GM19463 (cell line): ENCODE measurements around the gene SPAG17.
"Not testable (repeated sequence)": the region's sequence is repeated elsewhere in the genome, so short reads cannot be mapped to it uniquely, and the experiment has no call there.

Experiments used
- ATAC-seq: cut with Tn5 transposase; IDR thresholded peaks from one replicate; pipeline ENCODE4 v1.9.1; 2021; ENCODE audit warnings: mild to moderate bottlenecking, moderate library complexity; ENCODE audit not compliant: unreplicated experiment

The SPAG17 gene

DNA sequence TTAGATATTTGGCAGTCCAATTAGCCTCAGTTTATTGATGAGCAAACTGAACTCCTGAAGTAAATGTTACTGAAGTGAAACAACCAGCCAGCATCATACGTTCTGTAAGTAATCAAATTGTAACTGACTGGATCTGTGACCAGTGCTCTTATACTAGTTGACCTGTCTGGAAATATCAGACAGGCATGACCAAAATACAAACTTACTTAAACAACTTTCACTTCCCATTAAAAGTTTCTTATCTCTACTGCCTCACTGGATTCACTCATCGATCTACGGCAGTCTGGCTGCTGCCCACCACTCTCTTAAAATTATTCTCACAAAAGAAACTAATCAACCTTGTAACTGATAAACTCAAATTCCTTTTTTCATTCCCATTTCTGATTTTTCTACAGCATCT lies 199.1 kb downstream of the SPAG17 start:
- peak; percentile 76 for ATAC-seq

DNA sequence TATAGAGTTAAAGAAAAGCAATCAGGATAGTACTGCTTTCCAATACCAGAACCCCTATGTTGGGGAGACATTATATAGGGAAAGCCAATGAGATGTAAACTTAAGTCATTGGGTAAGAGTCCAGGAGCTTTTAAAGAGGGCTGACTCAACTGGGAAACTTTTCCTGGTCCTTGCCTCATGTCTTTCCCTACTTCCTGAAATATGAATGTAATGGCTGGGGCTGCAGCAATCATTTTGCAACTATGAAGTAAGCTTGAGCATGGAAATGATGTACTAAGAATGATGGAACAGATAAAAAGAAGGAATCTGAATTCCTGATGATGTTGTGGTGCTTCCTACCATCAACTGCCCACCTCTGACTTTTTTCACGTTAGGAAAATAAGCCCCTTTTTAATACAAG lies 199.8 kb downstream of the SPAG17 start:
- ATAC-seq, result no peak

DNA sequence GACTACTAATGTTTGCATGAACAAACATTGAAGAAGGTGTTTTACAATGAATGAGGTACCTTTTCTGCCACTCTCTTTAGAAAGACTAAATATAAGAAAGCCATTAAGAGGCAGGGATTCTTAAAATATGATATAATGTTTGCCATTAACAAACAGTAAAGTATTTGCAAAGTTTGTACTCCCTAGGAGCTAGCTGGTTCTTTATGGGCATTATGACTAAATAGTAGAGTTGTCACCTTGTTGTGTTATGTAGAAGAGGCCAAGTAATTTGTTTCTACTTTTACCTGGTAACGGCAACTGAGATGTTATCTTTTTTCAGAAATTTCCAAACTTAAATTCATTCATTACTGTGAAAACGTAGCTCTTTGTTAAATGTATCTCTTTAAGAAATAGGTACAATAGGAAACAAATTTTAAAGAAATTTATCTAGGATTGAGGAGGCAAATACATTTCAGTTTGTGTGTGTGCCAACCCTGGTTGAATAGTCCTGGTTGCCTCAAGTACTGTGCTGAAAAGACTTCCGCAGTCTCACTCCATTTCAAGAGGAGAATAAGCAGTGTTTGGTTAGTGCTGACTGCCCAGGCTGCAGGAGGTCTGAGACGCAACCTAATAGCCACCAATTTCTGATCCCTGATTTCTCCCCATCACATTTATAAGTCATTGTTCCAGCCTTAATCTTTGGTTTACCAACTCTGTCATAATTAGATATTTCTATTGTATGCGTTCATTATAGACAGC lies 203.4 kb downstream of the SPAG17 start:
- ATAC-seq, result no peak

DNA sequence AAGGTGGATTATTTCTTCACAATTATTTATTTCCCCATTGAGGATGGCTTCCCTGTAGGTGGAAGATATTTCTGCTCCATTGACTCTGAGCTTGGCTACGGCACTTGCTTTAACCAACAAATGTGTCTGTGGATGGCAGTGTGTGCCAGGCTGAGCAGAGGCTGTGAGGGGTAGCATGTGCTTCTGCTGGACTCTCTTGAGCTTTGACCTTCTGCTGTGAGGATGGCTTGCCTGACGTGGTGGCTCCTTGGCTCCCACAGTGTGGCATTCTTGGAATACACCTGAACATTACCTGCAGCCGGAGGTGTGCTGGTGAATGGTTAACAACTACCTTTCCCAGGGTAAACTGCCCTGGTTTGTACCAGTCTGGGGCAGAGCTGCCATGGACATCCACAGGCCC lies 208.6 kb downstream of the SPAG17 start:
- no peak for ATAC-seq

DNA sequence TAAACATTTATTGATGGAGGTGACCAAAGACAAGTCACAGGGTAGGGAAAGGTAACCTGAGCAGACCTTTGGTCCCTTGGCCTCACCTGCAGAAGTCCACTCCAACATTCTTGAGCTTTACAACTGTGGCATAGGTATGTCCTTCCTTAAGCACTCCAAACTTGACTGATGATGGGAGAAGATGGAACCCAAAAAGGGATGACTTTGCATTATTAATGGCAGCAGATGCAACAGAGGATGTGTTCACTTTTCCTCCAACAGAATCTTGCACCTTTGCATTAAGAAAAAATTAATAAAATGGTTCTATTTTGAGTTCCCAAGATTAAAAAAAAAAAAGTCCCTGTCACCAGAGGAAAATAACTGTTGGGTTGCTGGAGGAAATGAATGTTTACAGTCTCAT lies 213.3 kb downstream of the SPAG17 start:
- no peak for ATAC-seq

DNA sequence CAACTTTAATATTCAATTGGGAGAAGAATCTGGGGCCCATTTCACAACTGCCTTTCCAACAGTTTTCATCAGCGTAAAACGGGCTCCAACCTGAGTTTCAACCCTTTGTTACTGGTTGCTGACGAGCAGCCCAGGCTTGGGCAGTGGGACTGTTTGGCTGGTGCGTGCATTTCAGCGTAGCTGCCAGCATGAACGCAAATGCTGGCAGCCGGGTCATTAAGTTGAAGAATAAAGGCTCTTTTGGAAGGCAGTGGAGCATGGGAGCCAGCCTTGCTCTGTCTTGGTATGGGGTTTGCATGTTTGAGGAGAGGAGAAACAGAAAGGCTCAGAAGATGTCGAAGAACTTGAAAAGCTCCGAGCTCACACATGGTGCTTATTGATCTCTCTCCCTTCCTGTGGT lies 214.8 kb downstream of the SPAG17 start:
- no peak for ATAC-seq

DNA sequence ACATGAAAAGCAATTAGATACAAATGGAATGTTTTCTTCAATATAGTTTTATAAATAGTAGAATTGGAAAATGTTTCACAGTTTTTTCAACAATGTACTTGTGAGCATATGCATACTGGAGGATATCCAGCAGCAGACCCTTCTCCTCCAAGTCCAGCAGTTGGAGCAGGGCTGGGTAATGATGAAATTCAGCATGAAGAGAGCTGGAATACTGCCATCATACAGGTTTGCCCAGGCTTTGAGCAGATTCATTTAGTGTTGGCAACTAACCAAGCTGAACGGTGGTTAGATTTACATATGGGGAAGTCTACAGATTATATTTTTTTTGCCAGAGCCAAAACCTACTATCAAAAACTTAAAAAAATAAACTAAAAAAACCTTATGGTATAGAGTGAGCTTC lies 217.1 kb downstream of the SPAG17 start:
- ATAC-seq, result no peak

DNA sequence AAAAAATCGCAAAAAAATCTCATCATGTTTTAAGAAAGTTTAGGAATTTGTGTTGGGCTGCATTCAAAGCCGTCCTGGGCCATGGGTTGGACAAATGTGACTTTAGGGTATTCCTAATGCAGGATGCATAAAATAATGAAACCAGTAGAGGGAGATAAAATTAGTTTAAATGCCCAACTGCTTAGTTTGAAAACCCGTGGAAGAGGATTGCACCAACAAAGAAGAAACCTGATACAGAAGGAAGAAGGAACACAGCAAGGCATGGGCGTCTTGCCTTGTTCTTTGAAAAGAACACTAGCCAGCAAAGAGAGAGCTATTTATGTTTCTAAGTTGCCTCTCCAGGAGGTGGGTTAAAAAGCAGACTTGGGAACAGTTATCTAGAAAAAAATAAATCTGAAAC lies 217.6 kb downstream of the SPAG17 start:
- no peak for ATAC-seq

DNA sequence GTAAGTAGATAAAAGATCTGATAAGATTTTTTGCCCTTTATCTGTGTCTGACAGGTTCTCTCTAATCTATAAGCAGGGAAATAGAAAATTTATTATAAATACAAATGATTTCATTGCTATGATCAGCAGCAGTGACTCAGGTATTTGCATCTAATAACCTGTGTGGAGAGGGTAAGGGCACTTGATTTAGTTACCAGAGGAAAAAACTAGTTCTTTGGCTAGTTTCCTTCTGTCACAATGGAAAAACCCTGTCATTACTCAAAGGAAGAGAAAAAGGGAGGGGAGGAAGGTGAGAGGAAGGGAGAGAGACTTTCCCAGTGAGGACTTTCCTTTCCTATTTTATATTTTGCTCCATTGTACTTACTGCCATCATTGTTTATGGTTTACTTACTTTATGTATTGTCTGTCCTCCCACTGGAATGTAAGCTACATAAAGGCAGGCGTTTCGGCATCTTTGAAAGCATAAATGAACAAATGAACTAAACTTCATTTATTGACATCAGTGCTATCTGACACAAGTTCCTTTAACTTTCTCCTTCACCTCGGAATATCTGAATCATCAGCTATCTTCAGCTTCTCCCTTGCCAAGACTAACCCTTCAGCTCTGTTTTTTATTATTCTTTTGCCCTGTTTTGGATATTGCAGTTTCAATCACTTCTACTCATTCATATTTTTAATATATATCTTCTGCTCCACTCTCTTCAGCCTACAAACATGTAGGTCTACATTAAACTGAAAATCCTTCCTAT lies 220.6 kb downstream of the SPAG17 start:
- ATAC-seq, result no peak

DNA sequence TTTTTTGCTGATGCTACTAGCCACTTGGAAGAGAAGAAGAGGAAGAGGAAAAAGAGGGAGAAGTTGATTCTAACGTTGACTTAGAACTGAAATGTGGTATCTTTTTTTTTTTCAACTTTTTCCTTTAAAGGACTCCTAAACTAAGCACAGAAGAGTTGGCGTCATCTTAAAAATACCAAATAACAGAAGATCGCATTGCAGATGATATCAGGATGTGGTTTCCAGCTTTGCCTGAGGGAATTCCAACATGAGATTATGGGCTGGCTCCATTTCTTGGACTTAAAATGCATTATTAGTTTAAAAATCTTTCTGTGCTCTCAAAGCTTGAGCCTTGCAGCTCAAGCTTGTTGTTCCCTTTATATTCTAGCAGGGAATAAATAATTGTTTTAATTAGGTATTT lies 225.7 kb downstream of the SPAG17 start:
- no peak for ATAC-seq

DNA sequence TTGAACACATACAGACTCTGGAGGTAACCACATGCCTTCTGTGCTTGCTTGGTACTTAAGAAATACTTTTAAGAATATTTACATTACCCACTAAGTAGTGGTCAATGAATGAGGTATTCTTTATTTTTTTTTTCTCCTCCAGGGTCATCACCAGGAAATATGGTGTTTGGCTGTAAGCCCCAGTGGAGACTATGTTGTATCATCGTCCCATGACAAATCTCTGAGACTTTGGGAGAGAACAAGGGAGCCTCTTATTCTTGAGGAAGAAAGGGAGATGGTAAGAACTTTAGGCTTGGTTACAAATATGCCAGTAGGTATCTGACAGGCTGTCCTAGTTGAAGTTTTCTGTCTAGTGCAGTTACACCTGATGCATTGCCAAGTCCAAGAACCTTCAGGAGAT lies 232.6 kb downstream of the SPAG17 start:
- ATAC-seq, result no peak

DNA sequence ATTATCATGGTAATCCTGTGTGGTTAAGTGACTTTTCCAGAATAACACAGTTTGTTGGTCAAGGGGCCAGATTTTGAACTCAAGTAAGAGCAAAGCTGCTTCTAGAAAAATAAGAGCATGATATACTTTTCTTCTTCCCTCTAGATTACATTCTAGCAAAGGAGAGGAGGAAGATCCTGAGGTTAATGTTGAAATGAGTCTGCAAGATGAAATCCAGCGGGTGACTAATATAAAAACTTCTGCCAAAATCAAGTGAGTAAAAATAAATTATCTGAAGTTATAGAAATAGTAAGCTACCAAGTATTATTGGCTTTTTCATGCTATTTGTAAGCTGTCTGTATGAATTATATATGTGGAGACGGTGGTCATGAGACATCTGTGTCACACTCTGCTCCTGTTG lies 242.7 kb downstream of the SPAG17 start:
- no peak for ATAC-seq

DNA sequence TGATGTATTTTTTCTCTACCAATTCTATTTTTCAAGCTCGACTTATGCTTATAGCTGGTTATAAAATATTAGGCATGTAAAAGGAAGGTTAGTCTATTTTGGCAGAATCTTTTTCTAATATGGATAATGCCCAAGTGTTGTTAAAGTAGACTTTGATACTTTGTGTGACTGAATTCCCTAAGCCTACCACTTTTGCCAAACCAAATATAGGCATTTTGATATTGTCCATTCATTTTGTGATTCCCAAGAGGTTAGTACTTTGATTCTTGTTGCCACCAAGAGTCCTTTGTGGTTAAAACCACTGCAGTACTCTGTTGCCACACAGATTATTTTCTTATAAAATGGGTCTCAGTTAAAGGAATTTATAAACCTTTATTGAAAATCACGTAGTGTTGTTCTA lies 251.3 kb downstream of the SPAG17 start:
- no peak for ATAC-seq

DNA sequence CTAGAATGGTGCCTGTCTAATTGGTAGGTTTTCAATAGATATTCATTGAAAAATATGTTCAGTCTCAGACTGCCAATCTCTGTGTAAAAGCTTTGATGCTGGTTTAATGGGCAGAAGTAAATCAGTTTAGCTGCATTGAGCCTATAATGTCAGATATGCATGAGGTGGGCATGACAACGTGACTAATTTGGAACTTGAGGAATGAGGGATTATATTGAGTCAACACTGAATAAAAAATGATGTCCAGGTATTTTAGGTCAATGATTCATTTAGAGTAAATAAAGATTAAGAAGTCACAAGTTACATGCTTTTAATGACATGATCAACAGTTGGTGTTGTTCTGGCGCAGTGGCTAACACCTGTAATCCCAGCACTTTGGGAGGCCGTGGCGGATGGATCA lies 252.5 kb downstream of the SPAG17 start:
- ATAC-seq, result no peak

DNA sequence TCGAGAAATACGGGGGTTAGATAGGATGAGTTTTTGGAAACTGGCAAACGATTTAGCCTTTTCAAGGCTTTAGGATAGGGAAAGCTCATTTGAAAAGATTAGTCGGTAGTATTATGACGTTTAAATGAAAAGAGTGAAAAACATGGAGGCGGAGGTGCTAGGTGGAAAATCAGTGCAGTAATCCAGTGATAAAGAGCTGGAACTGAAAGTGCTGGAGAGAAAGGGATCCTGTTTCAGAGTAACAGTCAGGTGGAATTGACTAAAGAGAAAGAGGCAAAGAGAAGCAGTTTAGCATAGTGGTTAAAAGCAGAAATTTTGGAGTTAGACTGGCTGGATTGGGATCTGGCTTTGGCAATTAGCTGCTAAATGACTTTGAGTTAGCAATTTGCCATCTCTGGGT lies 254.5 kb downstream of the SPAG17 start:
- ATAC-seq, result no peak

DNA sequence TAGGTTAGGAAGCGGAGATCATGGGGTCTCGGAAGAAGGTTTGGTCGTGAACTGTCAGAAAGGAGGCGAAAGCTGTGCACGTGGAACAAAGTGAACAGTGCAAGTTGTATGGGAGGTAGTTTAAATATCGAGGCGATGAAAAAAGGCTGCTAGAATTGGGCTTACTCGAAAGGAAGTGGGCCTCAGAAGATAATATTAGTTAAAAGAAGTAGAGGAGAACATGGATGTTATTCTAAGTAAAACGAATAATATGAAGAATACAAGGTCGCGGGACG lies 254.9 kb downstream of the SPAG17 start:
- ATAC-seq, result no peak

DNA sequence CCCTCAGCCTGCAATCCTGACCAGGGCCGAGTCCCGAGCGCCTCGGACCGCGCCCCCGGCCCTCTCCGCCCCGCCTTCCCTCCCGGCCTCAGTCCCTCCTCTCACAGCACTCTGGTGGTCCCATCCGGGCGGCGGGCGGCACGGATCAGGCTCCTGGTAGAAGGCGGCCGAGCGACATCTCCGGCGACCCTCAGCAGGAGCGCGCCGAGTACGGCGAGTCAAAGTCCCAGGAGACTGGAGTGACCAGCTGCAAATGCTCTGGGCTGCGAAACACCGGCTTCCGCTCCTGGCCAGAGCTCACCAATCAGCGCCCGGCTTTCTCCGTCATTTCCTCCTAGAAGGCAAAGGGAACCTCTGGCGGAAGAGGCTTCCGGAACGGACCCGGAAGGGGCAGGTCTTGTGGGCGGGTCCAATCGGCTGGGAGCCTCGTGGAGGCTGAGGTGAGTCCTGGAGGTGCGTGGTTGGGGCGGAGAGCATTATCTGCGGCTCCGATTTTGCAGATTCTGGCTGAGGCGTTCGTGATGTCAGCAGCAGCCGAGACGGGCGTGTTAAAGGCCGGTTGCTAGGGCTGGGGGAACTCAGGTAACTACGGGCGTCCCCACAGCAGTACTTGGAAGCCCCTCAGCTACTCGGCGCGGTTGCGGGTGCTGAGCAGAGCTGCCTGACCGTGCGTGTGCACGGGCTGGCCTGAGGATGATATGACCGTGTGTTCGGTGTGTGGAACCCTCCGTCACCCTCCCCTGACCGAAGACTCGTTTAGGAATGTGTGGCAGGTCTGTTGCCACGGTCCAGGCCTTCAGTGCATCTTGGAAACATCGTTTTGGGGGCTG lies 255.5 kb downstream of the SPAG17 start, which contains the start of the genes GDAP2 and WDR3:
Gene GDAP2, minus strand, starts transcription at position 279 of the 830 bp plus-strand sequence. CDS start 9,264 bp downstream, outside the sequence.
Gene WDR3, plus strand, starts transcription at position 397 of the 830 bp plus-strand sequence. CDS start 3,581 bp downstream, outside the sequence.
- peak; percentile 93 for ATAC-seq

DNA sequence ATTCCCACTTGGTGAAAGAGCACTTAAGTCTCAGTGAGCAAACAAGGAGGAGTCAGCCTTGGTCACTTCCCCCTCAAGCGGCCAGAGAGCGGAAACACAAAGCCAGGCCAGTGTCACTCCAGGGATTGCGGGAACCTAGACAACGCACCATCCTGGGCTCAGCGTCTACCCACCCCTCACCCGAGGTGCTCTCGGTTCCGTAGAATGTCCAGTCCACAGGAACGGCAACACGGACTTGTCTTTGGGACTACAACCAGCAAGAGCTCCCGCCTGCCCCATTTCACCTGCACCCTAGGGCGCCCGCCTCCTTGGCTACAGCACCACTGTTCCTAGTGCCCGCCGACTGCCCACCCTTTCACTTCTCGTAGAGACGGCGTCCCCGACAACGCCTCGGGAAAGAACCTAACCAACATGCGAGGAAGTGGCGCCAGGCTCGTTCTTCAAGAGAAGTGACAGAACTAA lies 256.1 kb downstream of the SPAG17 start:
- peak; percentile 33 for ATAC-seq

DNA sequence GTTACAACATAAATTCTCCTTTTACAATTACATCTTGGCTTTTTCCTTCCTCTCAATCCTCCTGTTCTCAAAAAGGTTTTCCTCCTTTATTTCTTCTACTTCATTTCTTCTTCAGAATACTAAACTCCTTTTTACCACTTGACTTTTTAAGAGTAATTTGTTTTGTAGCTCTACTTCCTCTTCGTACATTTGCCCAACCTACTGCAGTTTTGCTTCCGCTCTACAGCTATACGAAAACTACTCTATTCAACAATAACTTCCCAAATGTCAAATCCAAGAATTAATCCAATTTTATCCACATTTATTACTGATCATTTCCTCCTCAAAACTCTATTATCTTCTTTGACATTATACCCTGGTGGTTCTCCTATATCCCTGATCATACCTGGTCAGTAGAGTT lies 259.0 kb downstream of the SPAG17 start:
- ATAC-seq, result no peak

DNA sequence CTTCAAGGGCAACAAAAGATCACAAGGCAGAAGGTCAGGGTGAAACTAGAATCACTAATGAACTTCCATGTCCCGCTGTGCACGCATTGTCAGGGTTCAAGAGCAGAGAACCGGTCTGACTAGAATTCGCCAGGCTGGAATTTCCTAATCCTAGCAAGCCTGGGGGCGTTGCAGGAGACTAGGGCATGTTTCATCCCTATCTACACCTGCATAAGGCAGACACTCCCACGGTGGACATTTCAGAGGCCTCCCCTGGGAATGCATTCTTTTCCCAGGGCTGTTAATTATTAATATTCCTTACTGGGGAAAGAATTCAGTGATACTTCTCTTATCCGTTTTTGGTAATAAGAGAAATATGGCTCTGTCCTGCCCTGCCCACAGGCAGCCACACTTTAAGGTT lies 262.3 kb downstream of the SPAG17 start:
- not testable (repeated sequence) for ATAC-seq

DNA sequence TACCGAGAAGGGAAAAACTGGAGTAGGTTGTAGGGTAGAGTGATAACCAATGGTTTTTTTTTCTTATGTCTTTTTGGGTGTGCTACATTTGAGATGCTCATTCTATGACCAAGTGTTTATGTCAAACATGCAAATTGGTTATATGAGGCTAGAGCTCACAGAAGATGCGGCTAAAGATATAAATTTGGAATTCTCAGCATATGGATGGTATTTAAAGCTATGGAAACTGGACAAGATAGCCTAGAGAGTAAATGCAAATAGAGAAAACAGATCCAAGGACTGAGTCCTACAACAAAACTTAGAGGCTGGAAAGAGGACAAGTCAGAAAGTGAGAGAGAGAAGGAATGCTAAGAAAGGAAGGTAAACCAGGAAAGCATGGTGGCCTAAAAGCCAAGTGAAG lies 263.0 kb downstream of the SPAG17 start:
- no peak for ATAC-seq

DNA sequence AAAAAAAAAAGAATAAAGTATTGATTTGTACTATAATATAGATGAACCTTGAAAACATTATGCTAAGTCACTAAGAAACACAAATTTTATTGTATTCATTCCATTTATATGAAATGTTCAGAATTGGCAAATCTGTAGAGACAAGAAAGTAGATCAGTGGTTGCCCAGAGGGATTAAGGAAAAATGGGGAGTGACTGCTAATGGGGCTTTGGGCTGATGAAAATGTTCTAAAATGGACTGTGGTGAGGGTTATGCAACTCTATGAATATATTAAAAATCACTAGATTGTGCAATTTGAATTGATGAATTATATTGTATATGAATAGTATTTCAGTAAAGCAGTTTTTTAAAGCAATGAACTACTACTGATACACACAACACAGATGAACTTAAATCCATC lies 265.7 kb downstream of the SPAG17 start:
- no peak for ATAC-seq
